GM19240 (cell line): ENCODE results near the gene C4B.
A peak's percentile ranks its signal among the peaks of the same experiment; 100 is the strongest.
"Not testable (repeated sequence)": the region's sequence is repeated elsewhere in the genome, so short reads cannot be mapped to it uniquely, and the experiment has no call there.

Experiments used
- DNase-seq: peaks from one replicate; pipeline ENCODE4 v3.0.0; 2011; ENCODE audit warnings: low spot score; ENCODE audit not compliant: insufficient read length

C4B gene

DNA sequence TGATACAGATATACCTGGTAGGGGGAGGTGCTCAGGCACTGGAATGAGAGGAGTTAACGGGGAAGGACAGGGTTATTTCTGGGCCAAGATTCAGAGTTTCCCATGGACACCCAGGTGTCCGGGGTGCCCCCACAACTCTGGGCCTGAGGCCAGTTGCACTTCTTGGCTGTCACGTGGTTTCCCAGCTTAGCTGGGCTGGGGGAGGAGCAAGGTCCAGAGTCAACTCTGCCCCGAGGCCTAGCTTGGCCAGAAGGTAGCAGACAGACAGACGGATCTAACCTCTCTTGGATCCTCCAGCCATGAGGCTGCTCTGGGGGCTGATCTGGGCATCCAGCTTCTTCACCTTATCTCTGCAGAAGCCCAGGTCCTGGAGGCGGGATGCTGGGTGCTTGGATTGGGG lies at the start of gene C4B:
TSS of gene C4B (plus strand) at position 249 of the 400 bp plus-strand sequence. CDS start at position 300, 51 bp downstream.
- not testable (repeated sequence) for DNase-seq

DNA sequence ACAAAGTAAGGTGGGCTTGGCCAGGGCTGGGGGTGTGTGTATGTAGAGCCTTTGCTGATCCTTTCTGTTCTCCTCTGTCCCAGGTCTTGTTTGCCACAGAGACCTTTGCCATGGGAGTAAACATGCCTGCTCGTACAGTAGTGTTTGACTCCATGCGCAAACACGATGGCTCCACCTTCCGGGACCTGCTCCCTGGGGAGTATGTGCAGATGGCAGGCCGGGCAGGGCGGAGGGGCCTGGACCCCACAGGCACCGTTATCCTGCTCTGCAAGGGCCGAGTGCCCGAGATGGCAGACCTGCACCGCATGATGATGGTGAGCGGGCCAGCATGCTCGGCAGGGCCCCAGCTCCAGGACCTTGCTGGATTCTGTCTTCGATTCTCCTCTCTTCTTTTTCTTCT lies 48.9 kb upstream of the C4B start:
- DNase-seq = no peak

DNA sequence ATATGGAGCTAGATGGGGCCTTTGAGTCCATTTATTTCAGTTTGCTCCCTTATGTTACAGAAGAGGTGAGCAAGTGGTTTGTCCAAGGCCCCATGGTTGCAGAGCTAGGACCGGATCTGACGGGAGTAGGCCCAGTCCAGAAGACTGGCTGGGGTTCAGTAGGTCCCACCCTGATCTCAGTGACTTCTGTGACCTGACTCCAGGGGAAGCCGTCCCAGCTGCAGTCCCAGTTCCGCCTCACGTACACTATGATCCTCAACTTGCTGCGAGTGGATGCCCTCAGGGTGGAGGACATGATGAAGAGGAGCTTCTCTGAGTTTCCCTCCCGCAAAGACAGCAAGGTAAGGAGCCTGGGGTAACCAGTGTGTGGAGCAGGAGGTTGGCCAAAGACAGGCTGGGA lies 48.1 kb upstream of the C4B start:
- no peak for DNase-seq

DNA sequence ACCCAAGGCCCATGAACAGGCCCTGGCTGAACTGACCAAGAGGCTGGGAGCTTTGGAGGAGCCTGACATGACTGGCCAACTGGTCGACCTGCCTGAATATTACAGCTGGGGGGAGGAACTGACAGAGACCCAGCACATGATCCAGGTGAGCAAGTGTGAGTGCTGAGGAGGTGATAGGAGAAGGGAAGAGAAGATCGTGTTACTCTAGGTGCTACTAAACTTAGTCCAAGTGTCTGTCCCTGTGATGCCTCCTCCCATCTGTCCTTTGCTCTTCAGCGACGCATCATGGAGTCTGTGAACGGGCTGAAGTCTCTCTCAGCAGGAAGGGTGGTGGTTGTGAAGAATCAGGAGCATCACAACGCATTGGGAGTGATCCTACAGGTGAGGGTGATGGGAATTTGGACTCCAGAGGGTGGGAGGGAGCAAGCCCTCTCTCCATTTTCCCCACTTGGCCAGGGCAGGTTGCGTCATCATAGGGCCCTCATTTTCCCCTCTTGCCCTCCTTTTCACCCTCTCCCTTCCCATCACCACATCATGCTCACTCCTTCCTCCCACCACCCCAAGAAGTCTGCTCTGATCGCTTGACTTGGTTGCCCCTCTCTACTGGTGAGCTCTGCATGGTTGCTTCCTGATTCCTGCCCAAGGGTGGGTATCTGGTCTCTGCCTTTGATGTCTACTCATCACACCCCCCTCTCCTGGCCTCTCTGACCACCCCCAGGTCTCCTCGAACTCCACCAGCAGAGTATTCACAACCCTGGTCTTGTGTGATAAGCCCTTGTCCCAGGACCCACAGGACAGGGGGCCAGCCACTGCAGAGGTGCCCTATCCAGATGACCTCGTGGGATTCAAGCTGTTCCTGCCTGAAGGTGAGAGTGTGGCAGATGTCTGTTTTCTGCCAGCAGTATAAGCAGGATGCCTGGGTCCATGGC lies 47.3 kb upstream of the C4B start:
- no peak for DNase-seq

DNA sequence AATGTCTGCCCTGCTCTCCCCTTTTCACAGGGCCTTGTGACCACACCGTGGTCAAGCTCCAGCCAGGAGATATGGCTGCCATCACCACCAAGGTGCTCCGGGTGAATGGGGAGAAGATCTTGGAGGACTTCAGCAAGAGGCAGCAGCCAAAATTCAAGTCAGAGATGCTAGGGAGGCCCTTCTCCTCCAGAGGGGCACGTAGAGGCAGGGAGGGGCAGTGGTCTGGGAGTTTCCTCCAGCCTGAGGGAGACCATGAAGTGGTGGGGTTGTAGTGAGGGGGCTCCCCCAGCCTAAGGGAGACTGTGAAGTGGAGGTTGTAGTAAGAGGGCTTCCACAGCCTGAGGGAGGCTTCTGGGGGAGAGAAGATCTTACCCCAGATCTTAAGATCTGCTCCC lies 46.7 kb upstream of the C4B start:
- no peak for DNase-seq

DNA sequence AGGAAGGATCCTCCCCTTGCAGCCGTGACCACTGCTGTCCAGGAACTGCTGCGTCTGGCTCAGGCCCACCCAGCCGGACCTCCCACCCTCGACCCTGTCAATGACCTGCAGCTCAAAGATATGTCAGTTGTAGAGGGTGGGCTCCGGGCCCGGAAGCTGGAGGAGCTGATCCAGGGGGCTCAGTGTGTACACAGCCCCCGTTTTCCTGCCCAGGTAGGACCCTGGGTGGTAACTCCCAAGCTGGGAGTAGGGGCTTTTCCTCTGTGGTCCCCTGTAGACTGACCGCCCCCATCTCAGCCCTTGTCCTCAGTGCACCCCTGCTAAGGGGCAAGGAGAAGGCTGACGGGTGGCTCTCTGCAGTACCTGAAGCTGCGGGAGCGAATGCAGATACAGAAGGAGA lies 46.3 kb upstream of the C4B start:
- DNase-seq = no peak

DNA sequence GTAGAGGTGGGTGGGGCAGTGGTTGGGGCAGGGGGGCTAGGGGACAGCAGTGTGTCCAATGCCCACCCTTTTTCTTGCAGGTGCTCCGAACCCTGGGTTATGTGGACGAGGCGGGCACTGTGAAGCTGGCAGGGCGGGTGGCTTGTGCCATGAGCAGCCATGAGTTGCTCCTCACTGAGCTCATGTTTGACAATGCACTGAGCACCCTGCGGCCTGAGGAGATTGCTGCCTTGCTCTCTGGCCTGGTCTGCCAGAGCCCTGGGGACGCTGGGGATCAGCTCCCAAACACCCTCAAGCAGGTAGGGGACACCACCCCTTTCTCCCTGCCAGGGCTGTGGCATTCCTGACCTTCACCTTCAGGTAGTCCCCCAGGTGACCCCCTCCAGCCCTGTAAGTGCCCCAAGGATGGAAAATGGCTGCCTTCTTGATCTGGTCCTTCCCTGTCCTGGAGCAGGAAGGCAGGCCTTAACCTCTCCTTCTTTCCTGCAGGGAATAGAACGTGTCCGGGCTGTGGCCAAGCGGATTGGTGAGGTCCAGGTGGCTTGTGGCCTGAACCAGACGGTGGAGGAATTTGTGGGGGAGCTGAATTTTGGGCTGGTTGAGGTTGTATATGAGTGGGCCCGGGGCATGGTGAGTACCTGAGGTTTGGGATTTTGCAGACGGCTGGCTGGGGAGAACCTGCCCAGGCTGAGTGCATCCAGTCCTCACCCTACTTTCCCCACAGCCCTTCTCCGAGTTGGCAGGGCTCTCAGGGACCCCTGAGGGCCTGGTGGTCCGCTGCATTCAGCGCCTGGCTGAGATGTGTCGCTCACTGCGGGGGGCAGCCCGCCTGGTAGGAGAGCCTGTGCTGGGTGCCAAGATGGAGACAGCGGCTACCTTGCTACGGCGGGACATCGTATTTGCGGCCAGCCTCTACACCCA lies 45.5 kb upstream of the C4B start:
- DNase-seq = no peak

DNA sequence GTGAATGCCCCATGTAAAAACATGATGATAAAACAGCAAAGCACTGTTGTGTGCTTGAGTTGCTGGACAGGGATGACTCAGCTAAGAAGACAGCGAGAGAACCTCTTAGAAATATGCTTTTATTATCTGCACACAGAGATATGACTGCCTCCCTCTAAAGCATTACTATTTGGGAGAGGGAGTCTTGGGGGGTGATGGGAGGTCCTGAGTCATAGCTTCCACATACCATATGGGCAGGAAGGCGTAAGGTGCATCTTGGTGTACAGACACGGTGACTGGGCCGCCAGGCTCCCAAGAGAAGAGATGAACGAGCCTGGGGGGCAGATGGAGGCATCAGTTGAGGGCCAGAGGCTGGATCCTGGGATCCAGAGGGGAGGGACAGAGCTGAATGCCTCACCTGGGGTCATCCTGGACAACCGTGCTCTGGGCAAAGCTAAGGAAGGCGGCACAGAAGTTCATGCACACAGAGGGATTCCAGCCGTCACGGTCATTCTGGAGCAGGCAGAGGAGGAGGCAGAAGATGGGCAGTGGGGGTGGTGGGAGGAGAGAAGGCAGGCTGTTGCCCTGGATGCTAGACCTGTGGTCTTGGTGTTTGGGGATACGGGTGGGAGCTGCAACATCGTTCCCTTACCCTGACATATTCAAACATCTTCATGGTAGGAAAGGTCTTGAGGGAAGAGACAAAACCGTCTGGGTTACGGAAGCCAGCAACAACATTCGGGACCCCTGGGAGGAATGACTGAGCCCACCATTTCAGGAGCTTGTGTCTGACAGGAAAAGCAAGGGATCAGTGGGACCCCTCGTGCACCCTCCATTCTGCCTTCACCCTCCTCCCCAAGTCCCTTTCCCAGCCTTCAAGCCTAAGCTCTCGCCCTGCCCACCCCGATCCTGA lies 44.6 kb upstream of the C4B start:
- no peak for DNase-seq

DNA sequence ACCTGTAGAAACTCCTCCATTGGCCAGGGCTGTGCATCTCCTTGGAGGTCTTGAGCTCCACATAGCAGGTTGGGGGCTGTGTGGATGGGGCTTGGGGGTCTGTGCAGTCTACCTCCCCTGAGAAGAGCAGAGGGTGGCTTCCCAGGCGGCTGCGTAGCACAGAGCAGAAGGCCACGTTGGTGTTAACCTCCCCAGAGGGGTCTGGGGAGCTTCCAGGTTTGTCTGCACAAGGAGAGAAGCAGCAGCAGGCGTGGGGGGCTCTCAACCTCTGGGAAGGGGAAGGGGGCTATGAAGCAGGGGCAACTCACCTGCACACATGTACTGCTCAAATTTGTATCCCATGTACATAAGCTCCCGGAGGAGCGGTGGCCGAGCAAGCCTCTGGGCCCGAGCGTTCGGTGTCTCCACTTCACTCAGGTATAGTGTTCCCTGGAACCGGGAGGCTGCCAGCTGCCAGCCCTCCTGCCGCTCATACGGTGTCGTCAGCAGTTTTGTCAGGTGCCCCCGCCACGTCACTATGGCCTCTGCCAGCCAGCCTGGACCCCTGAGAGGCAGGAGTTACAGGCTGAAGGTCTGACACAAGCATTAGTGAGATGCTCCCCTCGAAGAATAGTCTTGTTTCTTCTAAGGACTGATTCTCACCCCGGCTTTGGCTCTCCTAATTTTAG lies 43.9 kb upstream of the C4B start:
- DNase-seq = no peak

DNA sequence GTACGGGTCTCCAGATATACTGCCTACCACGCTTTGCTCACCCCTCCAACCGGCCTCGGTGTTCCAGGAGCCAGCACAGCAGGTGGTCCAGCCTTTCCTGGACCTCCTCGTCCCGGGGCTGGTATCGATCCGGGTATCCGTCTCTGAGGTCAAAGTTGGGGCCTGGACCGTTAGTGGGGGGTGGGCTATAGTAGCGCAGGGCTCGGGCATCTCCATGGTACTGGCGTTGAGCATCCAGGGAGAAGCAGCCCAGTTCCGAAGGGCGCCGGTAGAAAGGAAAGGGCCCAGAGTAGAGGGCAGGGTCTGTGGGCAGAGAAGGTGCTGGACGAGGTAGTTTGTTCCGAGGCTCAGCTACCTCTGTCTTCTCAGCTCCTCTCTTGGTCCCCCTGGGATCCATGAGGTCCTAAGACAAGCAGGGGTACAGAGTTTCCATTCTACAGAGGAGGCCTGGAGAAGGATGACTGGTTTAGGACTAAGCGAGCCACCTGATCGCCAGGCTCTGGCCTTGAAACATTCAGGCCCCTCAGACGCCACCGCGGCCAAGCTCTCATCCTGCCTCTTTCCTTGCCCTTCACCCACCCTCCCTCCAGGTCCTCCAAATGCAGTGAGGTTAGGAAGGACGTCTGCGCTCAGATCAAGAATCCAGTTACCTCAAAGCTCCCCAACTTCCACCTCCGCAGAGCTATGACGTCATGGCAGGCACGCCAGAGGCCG lies 43.2 kb upstream of the C4B start:
- no peak for DNase-seq

DNA sequence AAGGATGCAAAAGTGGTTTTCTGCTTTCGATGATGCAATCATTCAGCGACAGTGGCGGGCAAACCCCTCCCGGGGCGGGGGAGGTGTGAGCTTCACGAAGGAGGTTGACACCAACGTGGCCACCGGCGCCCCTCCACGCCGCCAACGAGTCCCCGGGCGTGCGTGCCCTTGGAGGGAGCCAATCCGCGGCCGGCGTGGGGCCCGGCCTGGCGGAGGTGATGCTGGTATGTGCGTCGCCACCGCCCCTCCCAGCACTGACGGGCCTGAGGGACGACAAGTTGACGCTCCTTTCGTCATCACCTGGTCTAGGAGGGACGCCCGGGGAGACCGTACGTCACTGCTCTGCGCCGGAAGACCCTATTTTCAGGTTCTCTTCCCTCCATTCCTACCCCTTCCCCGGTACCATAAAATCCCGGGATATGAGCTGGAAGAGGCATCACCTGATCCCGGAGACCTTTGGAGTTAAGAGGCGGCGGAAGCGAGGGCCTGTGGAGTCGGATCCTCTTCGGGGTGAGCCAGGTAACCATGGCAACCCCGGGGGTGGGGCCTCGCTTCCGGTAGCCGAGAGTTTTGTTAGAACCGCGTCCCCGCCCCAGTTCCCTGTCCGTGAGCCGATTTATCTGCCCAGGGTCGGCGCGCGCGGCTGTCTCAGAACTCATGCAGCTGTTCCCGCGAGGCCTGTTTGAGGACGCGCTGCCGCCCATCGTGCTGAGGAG lies 42.4 kb upstream of the C4B start, which contains the start of gene DXO:
TSS of gene DXO (minus strand) at position 146 of the 716 bp plus-strand sequence. CDS start 463 bp downstream, outside the sequence.
- peak; percentile 100 for DNase-seq

DNA sequence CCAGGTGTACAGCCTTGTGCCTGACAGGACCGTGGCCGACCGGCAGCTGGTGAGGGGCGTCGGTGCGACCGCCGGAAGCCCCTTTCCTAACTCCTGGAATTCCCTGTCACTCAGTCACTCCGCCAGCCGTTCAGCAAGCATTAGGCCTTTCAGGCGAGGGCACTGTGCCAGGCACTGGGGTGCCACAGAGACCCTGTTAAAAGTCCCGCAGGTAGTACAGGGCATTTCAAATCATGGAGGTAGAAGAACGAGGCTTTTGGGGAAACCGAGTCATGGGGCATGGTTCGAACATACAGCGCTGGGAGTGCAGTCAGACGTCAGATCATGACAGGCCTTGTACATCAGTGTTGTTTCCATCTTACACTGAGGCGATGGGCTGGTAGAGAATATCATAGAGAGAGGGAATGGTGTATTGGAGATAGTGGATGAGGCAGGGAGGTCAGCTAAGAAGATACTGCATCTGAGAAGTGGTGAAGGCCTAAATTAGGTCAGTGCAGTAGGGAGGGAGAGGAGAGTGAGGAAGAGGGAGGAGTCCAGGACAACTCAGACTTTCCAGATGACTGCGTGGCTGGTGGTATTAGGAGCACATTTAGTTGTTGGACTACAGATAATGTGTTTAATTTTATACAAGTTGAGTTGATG lies 41.8 kb upstream of the C4B start:
- no peak for DNase-seq

DNA sequence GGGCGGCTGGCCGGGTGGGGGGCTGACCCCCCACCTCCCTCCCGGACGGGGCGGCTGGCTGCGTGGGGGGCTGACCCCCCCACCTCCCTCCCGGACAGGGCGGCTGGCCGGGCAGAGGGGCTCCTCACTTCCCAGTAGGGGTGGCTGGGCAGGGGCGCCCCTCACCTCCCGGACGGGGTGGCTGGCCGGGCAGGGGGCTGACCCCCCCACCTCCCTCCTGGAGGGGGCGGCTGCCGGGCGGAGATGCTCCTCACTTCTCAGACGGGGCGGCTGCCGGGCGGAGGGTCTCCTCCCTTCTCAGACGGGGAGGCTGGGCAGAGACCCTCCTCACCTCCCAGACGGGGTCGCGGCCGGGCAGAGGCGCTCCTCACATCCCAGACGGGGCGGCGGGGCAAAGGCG lies 38.5 kb upstream of the C4B start:
- not testable (repeated sequence) for DNase-seq

DNA sequence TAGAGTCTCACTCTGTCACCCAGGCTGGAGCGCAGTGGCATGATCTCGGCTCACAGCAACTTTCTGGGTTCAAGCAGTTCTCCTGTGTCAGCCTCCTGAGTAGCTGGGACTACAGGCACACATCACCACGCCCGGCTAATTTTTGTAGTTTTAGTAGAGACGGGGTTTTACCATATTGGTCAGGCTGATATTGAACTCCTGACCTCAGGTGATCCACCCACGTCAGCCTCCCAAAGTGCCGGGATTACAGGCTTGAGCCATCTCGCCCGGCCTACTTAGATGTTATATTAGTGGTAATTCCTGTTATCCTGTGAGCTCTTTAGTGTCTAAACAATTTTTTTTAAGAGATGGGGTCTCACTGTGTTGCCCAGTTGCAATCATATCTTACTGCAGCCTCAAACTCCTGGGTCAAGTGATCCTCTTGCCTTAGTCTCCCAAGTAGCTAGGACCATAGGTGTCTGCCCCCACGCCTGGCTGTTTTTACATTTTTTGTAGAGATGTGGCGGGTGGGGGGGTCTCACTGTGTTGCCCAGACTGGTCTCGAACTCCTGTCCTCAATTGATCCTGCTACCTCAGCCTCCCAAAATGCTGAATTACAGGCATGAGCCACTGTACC lies 36.7 kb upstream of the C4B start:
- DNase-seq = no peak

DNA sequence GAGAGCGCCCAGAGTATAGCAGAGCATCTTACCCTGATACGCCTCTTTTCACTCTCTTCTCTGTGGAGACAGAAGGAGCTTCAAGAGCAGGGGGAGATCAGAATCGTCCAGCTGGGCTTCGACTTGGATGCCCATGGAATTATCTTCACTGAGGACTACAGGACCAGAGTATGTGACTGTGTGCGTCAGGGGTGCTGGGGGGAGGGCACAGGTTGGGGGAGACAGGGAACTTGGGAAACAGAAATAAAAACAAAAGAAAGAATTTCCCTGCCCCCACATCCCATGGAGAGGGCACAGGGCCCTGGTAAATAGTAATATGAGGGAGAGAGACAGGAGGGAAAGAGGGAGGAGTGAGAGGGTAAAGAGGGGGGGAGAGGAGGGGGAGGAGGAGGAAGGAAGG lies 35.8 kb upstream of the C4B start:
- DNase-seq = no peak

DNA sequence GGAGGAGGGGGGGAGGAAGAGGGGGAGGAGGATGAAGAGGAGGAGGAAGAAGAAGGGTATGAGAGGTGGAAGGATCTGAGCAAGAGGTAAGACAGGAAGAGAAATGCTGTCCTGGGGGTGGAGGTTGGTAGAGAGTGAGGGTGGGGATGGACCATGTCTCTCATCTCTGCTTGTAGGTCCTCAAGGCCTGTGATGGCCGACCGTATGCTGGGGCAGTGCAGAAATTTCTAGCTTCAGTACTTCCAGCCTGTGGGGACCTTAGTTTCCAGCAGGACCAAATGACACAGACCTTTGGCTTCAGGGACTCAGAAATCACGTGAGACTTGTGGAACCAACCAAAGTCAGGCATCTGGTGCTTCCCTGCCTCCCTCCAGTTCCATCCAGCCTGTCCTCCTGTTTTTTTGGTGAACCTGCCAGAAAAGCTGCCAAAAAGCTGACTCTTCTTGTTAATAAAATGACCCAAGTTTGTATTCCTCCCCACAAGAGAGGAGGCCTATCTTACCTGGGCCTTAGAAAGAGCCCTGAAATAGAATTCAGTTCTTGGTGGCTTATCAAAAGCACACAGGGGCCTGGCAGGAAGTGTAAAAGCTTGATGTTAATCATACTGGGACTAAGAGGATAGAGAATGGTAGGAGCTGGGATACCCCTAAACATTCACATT lies 35.2 kb upstream of the C4B start:
- DNase-seq = no peak

DNA sequence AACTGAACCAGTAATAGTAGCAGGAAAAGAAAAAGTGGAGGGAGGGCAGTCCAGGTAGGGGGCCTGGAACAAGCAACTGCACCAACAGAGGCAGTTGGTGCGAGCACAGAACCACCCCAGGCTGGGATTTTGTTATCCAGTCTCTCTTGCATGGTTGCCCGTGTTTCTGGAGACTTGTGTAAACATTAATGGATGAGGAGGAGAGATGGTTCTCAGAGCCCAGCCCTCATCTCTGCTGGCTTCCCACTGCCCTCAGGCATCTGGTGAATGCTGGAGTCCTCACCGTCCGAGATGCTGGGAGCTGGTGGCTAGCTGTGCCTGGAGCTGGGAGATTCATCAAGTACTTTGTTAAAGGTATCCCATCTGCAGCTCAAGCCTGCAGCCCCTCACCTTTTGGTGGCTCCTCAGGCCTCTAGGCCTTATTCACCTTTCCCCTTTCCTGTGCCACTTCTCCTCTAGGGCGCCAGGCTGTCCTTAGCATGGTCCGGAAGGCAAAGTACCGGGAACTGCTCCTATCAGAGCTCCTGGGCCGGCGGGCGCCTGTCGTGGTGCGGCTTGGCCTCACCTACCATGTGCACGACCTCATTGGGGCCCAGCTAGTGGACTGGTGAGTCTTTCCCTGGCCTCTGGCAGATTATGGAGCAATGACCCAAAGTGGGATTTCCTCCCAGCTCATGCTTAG lies 34.3 kb upstream of the C4B start:
- DNase-seq = not testable (repeated sequence)
